Measurements from ENCODE around the gene SARM1. TPM values are rescaled to one million over a fixed set of nuclear protein-coding genes. Genes with fewer than 3 reads are reported as not detected.
A peak's percentile ranks its signal among the peaks of the same experiment; 100 is the strongest.
"Not testable (repeated sequence)": the region's sequence is repeated elsewhere in the genome, so short reads cannot be mapped to it uniquely, and the experiment has no call there.

Gene SARM1
- polyA plus RNA-seq, 1 donor (not counting 4 experiments of a cell fraction or from before 2014, with no cell fraction given), result 0.90 TPM

DNA sequence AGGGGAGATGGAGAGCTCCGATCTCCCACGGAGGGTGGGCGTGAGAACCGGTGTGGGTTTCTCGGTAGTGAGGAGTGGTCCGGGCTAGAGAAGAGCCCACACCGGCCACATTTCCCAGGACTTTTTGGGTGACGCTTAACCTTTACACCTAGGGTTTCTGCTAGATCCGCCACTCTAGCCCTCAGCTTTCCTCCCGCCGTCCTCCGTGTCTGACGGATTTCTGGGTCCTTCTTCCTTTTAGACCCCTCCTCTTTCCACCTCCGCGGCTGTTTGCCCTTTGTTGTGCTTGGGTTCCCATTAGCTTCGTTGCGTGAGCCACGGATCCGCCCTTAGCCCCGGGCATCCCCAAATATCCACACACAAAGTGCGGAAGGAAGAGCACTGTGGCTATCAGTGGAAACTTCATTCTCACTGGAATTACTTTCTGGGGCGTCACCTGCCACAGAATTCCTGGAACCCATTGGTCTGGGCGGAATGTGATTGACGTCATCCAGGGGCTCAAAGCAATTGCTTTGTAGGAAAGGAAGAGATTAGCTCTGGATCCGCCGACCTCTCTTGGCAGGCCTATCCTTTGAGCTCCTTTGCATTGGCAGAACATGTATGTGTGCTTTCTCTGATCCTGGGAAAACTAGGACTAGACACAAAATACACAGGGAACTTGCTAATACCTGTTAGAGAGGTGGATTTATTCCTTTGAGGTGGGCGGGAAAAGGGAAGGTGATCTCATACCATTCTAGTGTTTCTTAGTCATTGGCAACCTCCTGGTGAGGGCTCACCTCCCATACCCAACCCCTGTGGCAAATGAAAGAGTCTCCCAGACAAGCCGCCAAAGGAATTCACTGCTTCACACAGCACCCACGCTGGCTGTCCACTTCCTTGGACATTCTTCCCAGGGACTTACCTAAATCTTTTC lies 35.3 kb upstream of the SARM1 start:
- FAIRE-seq, result peak; percentile 81
- DNase-seq (ENCODE audit: low read depth, low spot score), result peak; percentile 60
- Histone ChIP-seq H3K9ac (ENCODE audit: control insufficient read depth, extremely low read depth, insufficient read depth, low read length) (peak overlapping the region; percentile 99), H3K4me1 (ENCODE audit: control insufficient read depth, extremely low read depth, insufficient read depth, low read length) (peaks cover 38% of the 10 kb centered on the region), H3K36me3 (ENCODE audit: control insufficient read depth in 2 of 2, extremely low read depth in 1 of 2, insufficient read depth in 2 of 2, low read length in 2 of 2) (peaks cover 22 to 30% of the 10 kb centered on the region in 2 experiments), H3K4me3 (ENCODE audit: control insufficient read depth in 2 of 3, extremely low read depth in 1 of 3, insufficient read depth in 2 of 3, low read depth in 1 of 3, low read length in 3 of 3) (peak overlapping the region; percentile 74 to 99 (median 97)), H2AFZ (ENCODE audit: control insufficient read depth, low read length) (peak overlapping the region; percentile 68), H3K27me3 (ENCODE audit: control insufficient read depth, extremely low read depth, insufficient read depth, low read length) (no peaks in the 10 kb centered on the region), H4K20me1 (ENCODE audit: control insufficient read depth, extremely low read depth, insufficient read depth, low read length) (peaks cover 18% of the 10 kb centered on the region), H3K79me2 (ENCODE audit: control insufficient read depth, insufficient read depth, low read length) (peaks cover 60% of the 10 kb centered on the region), H3K9me1 (ENCODE audit: control insufficient read depth, extremely low read depth, insufficient read depth, low read length) (peaks cover 10% of the 10 kb centered on the region), H3K4me2 (ENCODE audit: control insufficient read depth, extremely low read depth, insufficient read depth, low read depth, low read length) (peak overlapping the region; percentile 99), H3K27ac (ENCODE audit: control insufficient read depth, insufficient read depth, low read length) (peak overlapping the region; percentile 99), H3K9me3 (ENCODE audit: control insufficient read depth, low read depth, low read length) (no peaks in the 10 kb centered on the region)
- no peak for TF ChIP-seq EZH2 (IDR thresholded peaks at IDR 0.05; ENCODE audit: low read length)
- TF ChIP-seq, protein P1, sequence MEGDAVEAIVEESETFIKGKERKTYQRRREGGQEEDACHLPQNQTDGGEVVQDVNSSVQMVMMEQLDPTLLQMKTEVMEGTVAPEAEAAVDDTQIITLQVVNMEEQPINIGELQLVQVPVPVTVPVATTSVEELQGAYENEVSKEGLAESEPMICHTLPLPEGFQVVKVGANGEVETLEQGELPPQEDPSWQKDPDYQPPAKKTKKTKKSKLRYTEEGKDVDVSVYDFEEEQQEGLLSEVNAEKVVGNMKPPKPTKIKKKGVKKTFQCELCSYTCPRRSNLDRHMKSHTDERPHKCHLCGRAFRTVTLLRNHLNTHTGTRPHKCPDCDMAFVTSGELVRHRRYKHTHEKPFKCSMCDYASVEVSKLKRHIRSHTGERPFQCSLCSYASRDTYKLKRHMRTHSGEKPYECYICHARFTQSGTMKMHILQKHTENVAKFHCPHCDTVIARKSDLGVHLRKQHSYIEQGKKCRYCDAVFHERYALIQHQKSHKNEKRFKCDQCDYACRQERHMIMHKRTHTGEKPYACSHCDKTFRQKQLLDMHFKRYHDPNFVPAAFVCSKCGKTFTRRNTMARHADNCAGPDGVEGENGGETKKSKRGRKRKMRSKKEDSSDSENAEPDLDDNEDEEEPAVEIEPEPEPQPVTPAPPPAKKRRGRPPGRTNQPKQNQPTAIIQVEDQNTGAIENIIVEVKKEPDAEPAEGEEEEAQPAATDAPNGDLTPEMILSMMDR (optimal IDR thresholded peaks at IDR 0.05 in 1 of 3, IDR thresholded peaks at IDR 0.05 in 1 of 3, conservative IDR thresholded peaks at IDR 0.05 in 1 of 3; ENCODE audit: extremely low read depth in 1 of 3, insufficient read depth in 2 of 3, low read length in 3 of 3), result no peak
- dilution Hi-C loops (cut with MboI; ENCODE audit: extremely low pct_ligation_motif_present, low sequenced_read_pairs), result no loop called here

DNA sequence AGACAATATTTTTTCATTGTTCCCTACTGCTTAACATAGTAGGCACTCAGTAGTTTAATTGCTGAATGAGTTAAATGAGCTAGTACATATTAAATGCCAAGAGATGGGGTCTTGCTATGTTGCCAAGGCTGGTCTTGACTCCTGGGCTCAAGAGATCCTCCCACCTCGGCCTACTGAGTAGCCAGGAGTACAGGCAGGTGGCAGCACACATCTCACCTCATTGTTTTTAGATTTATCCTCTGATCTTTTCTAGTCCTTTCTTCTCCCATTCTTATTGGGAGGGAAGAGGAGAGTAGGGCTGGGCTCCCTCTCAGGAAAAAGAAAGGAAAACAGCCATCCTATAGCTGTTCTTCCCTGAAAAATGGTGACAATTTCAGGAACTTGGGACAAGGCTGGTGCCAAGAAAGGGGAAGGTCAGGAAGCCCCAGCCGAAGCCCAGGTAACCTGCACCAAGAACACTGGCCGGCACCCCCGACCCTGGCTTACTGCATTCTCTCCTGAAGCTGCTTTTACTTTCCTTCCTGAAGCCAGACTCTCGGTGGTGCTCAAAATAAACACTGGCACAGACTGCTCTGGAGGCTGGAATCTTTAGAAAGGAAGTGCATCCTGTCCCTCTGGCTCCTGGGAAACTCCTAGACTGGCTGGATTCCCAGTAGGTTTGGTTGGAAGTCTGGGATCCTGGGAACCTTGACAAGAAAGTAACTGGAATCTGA lies 33.3 kb upstream of the SARM1 start:
- DNase-seq (ENCODE audit: low read depth, low spot score) (no peak), FAIRE-seq (no peak)
- peak overlapping the region in 1 of 3 experiments; percentile 21 for H3K4me3 ChIP-seq (ENCODE audit: control insufficient read depth in 2 of 3, extremely low read depth in 1 of 3, insufficient read depth in 2 of 3, low read depth in 1 of 3, low read length in 3 of 3)
- TF ChIP-seq EZH2 (IDR thresholded peaks at IDR 0.05; ENCODE audit: low read length), result no peak
- TF ChIP-seq, protein P1 (optimal IDR thresholded peaks at IDR 0.05 in 1 of 3, IDR thresholded peaks at IDR 0.05 in 1 of 3, conservative IDR thresholded peaks at IDR 0.05 in 1 of 3; ENCODE audit: extremely low read depth in 1 of 3, insufficient read depth in 2 of 3, low read length in 3 of 3), result peak in 2 of 3 experiments; percentile 12 to 13
- peaks cover 58% of the 10 kb centered on the region for H3K79me2 ChIP-seq (ENCODE audit: control insufficient read depth, insufficient read depth, low read length)
- peaks cover 32 to 48% of the 10 kb centered on the region in 2 experiments for H3K36me3 ChIP-seq (ENCODE audit: control insufficient read depth in 2 of 2, extremely low read depth in 1 of 2, insufficient read depth in 2 of 2, low read length in 2 of 2)
- H3K9ac ChIP-seq (ENCODE audit: control insufficient read depth, extremely low read depth, insufficient read depth, low read length), result no peak overlapping the region
- peaks cover 38% of the 10 kb centered on the region for H3K4me1 ChIP-seq (ENCODE audit: control insufficient read depth, extremely low read depth, insufficient read depth, low read length)
- H3K9me1 ChIP-seq (ENCODE audit: control insufficient read depth, extremely low read depth, insufficient read depth, low read length), result peaks cover 10% of the 10 kb centered on the region
- peak overlapping the region; percentile 49 for H3K27ac ChIP-seq (ENCODE audit: control insufficient read depth, insufficient read depth, low read length)
- no peaks in the 10 kb centered on the region for H3K27me3 ChIP-seq (ENCODE audit: control insufficient read depth, extremely low read depth, insufficient read depth, low read length)
- peaks cover 18% of the 10 kb centered on the region for H4K20me1 ChIP-seq (ENCODE audit: control insufficient read depth, extremely low read depth, insufficient read depth, low read length)
- no peak overlapping the region for H2AFZ ChIP-seq (ENCODE audit: control insufficient read depth, low read length)
- no peaks in the 10 kb centered on the region for H3K9me3 ChIP-seq (ENCODE audit: control insufficient read depth, low read depth, low read length)
- H3K4me2 ChIP-seq (ENCODE audit: control insufficient read depth, extremely low read depth, insufficient read depth, low read depth, low read length), result peak overlapping the region; percentile 53
- dilution Hi-C loops (cut with MboI; ENCODE audit: extremely low pct_ligation_motif_present, low sequenced_read_pairs), result no loop called here

DNA sequence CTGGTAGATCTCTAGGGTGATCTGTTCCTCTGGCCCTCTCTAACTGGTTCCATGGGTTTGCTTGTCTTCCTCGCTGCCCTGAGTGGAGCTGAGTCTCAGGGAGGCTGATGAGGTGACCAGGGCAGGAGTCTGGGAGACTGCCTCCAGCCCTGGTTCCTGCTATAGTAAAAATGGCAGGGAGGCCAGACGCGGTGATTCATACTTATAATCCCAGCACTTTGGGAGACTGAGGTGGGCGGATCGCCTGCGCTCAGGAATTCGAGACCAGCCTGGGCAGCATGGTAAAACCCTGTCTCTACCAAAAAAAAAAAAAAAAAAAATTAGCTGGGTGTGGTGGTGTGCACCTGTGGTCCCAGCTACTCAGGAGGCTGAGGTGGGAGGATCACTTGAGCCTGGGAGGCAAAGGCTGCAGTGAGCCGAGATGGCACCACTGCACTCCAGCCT lies 32.7 kb upstream of the SARM1 start:
- Histone ChIP-seq H3K27ac (ENCODE audit: control insufficient read depth, insufficient read depth, low read length) (peak overlapping the region; percentile 49), H4K20me1 (ENCODE audit: control insufficient read depth, extremely low read depth, insufficient read depth, low read length) (peaks cover 18% of the 10 kb centered on the region), H3K36me3 (ENCODE audit: control insufficient read depth in 2 of 2, extremely low read depth in 1 of 2, insufficient read depth in 2 of 2, low read length in 2 of 2) (peaks cover 36 to 50% of the 10 kb centered on the region in 2 experiments), H3K9me1 (ENCODE audit: control insufficient read depth, extremely low read depth, insufficient read depth, low read length) (peaks cover 10% of the 10 kb centered on the region), H3K79me2 (ENCODE audit: control insufficient read depth, insufficient read depth, low read length) (peaks cover 56% of the 10 kb centered on the region), H3K4me2 (ENCODE audit: control insufficient read depth, extremely low read depth, insufficient read depth, low read depth, low read length) (peak overlapping the region; percentile 53), H3K4me1 (ENCODE audit: control insufficient read depth, extremely low read depth, insufficient read depth, low read length) (peaks cover 37% of the 10 kb centered on the region)
- H2AFZ ChIP-seq (ENCODE audit: control insufficient read depth, low read length); dilution Hi-C loops (cut with MboI; ENCODE audit: extremely low pct_ligation_motif_present, low sequenced_read_pairs); DNase-seq (ENCODE audit: low read depth, low spot score); H3K4me3 ChIP-seq (ENCODE audit: control insufficient read depth in 2 of 3, extremely low read depth in 1 of 3, insufficient read depth in 2 of 3, low read depth in 1 of 3, low read length in 3 of 3); FAIRE-seq; H3K9ac ChIP-seq (ENCODE audit: control insufficient read depth, extremely low read depth, insufficient read depth, low read length); H3K9me3 ChIP-seq (ENCODE audit: control insufficient read depth, low read depth, low read length); H3K27me3 ChIP-seq (ENCODE audit: control insufficient read depth, extremely low read depth, insufficient read depth, low read length): not testable (repeated sequence)

Data from keratinocyte (primary cell).